GM21367 (cell line): ENCODE data around the gene PCYT1B.
A peak's percentile ranks its signal among the peaks of the same experiment; 100 is the strongest.
"Not testable (repeated sequence)": the region's sequence is repeated elsewhere in the genome, so short reads cannot be mapped to it uniquely, and the experiment has no call there.

ENCODE experiments used
- ATAC-seq: cut with Tn5 transposase; IDR thresholded peaks from one replicate; pipeline ENCODE4 v1.9.1; 2021; ENCODE audit not compliant: unreplicated experiment

The PCYT1B gene

GRCh38 chrX:24647257-24648058, at the start of gene PCYT1B:
TSS of gene PCYT1B (minus strand) at chrX:24647347. CDS start at chrX:24647105, 242 bp downstream.
- ATAC-seq: peak; percentile 84

- no peak for ATAC-seq
Measured at GRCh38 chrX:24696294-24696693, 49.1 kb upstream of the PCYT1B start.

- no peak for ATAC-seq
Measured at GRCh38 chrX:24694825-24695224, 47.7 kb upstream of the PCYT1B start.

GRCh38 chrX:24693453-24694202, 46.5 kb upstream of the PCYT1B start, which contains the start of gene POLA1:
TSS of gene POLA1 (plus strand) at chrX:24693918. CDS start at chrX:24693962, 44 bp downstream.
- ATAC-seq: peak; percentile 96

- no peak for ATAC-seq
Measured at GRCh38 chrX:24692305-24692704, 45.2 kb upstream of the PCYT1B start.

GRCh38 chrX:24684048-24684447, 36.9 kb upstream of the PCYT1B start:
- ATAC-seq: no peak

- no peak for ATAC-seq
Measured at GRCh38 chrX:24682739-24683432, 35.7 kb upstream of the PCYT1B start.

- no peak for ATAC-seq
Measured at GRCh38 chrX:24676403-24677024, 29.4 kb upstream of the PCYT1B start.

- ATAC-seq: no peak
Measured at GRCh38 chrX:24673424-24673823, 26.3 kb upstream of the PCYT1B start.

- ATAC-seq: no peak
Measured at GRCh38 chrX:24672701-24673190, 25.6 kb upstream of the PCYT1B start.

- no peak for ATAC-seq
Measured at GRCh38 chrX:24668111-24668510, 21.0 kb upstream of the PCYT1B start.

- ATAC-seq: no peak
Measured at GRCh38 chrX:24662352-24662751, 15.2 kb upstream of the PCYT1B start.

GRCh38 chrX:24661292-24661691, 14.1 kb upstream of the PCYT1B start:
- ATAC-seq: no peak

GRCh38 chrX:24659646-24660045, 12.5 kb upstream of the PCYT1B start:
- no peak for ATAC-seq

- ATAC-seq: no peak
Measured at GRCh38 chrX:24659106-24659505, 12.0 kb upstream of the PCYT1B start.

GRCh38 chrX:24658421-24658820, 11.3 kb upstream of the PCYT1B start:
- no peak for ATAC-seq

GRCh38 chrX:24657671-24658386, 10.7 kb upstream of the PCYT1B start:
- no peak for ATAC-seq

GRCh38 chrX:24655679-24656078, 8.5 kb upstream of the PCYT1B start:
- ATAC-seq: not testable (repeated sequence)

GRCh38 chrX:24651783-24652182, 4.6 kb upstream of the PCYT1B start:
- no peak for ATAC-seq

GRCh38 chrX:24648495-24648894, 1.3 kb upstream of the PCYT1B start:
- ATAC-seq: no peak
